HG03025 (cell line): ENCODE measurements around the gene GAREM2.

Experiments
- ATAC-seq: cut with Tn5 transposase; IDR thresholded peaks from one replicate; pipeline ENCODE4 v1.9.1; 2021; ENCODE audit warnings: mild to moderate bottlenecking, moderate library complexity; ENCODE audit not compliant: unreplicated experiment, low FRiP score

The GAREM2 gene

GRCh38 chr2:26185954-26186770, 13.3 kb downstream of the GAREM2 start:
- ATAC-seq = no peak

GRCh38 chr2:26187114-26187513, 14.2 kb downstream of the GAREM2 start:
- ATAC-seq = no peak

- no peak for ATAC-seq
Measured at GRCh38 chr2:26187537-26188104, 14.7 kb downstream of the GAREM2 start.

- ATAC-seq = no peak
Measured at GRCh38 chr2:26189123-26189522, 16.2 kb downstream of the GAREM2 start.

GRCh38 chr2:26189751-26190150, 16.9 kb downstream of the GAREM2 start:
- ATAC-seq = no peak

GRCh38 chr2:26190369-26190768, 17.5 kb downstream of the GAREM2 start:
- ATAC-seq = no peak

GRCh38 chr2:26191316-26192159, 18.6 kb downstream of the GAREM2 start:
- ATAC-seq = no peak

- ATAC-seq = no peak
Measured at GRCh38 chr2:26193578-26194231, 20.8 kb downstream of the GAREM2 start.

- no peak for ATAC-seq
Measured at GRCh38 chr2:26195040-26195984, 22.4 kb downstream of the GAREM2 start.

GRCh38 chr2:26196683-26197418, 24.0 kb downstream of the GAREM2 start:
- no peak for ATAC-seq

- ATAC-seq = no peak
Measured at GRCh38 chr2:26197516-26197915, 24.6 kb downstream of the GAREM2 start.

GRCh38 chr2:26202981-26203490, 30.1 kb downstream of the GAREM2 start:
- ATAC-seq = no peak

- ATAC-seq = no peak
Measured at GRCh38 chr2:26203906-26204305, 31.0 kb downstream of the GAREM2 start.

- no peak for ATAC-seq
Measured at GRCh38 chr2:26212011-26212410, 39.1 kb downstream of the GAREM2 start.

- ATAC-seq = no peak
Measured at GRCh38 chr2:26214759-26215158, 41.9 kb downstream of the GAREM2 start.

- no peak for ATAC-seq
Measured at GRCh38 chr2:26215833-26216232, 42.9 kb downstream of the GAREM2 start.

- no peak for ATAC-seq
Measured at GRCh38 chr2:26216587-26216986, 43.7 kb downstream of the GAREM2 start.

GRCh38 chr2:26217720-26218119, 44.8 kb downstream of the GAREM2 start:
- no peak for ATAC-seq

- ATAC-seq = no peak
Measured at GRCh38 chr2:26223018-26223417, 50.1 kb downstream of the GAREM2 start.
